K562 (cell line): ENCODE data around the gene FBLN2. TPM values are rescaled to one million over a fixed set of nuclear protein-coding genes. Genes with fewer than 3 reads are reported as not detected.

Source experiments
- ATAC-seq: fragments of 200-7000 bp; cut with Tn5 transposase; 3 replicates; pipeline ENCODE4 v1.9.1; 2020; ENCODE audit warnings: moderate library complexity
- BruUV-seq: library from RNA; stranded (reverse); fragments of 400-500 nt; replicated peaks from 2 replicates; lab custom pipeline; 2021; lab: Mats Ljungman, UMichigan
- CTCF ChIA-PET: fragments of 300-600 bp; formaldehyde crosslinking; extraction: SDS; loops from one replicate; lab custom pipeline; 2021; ENCODE audit warnings: low intra/inter-chr PET ratio; lab: Yijun Ruan, JAX
- POLR2A ChIA-PET: fragments of 300-600, 350-650 bp; sonication (Branson Sonifier 250); formaldehyde crosslinking; extraction: SDS; loops from one replicate; lab custom pipeline; 2021; ENCODE audit warnings: antibody characterized with exemption, inconsistent platforms; lab: Yijun Ruan, JAX
- DNase-seq, 4 experiments: peaks; one replicate each; pipeline versions ENCODE4 v3.0.0 to v3.0.0-alpha.2; 2011 to 2018; ENCODE audit warnings: low spot score in 3 of 4, mixed read lengths in 3 of 4; ENCODE audit errors: extremely low read depth in 1 of 4
- FAIRE-seq: peaks from 2 replicates; lab custom pipeline; 2011; peaks lifted over from hg19 to GRCh38; lab: Jason Lieb, UNC
- H2AFZ ChIP-seq: 2 replicates; pipeline ENCODE4 v1.6.0; 2011; ENCODE audit warnings: low read depth, low read length, control low read depth, inconsistent platforms
- H3K27ac ChIP-seq: fragments of 200-600 bp; 3 replicates; pipeline ENCODE4 v1.8.0; 2011; ENCODE audit warnings: low read depth, mild to moderate bottlenecking, control low read depth, inconsistent platforms, low read length, moderate library complexity, mixed read lengths; ENCODE audit errors: extremely low read depth
- H3K27me3 ChIP-seq, 2 experiments: fragments of 300-600 bp in 1 of 2; 2 replicates in 1 of 2; 3 replicates in 1 of 2; pipeline versions ENCODE4 v1.6.0 to v1.8.0; 2011; ENCODE audit warnings: inconsistent platforms in 2 of 2, low read length in 2 of 2, mild to moderate bottlenecking in 1 of 2, mixed read lengths in 1 of 2, moderate library complexity in 1 of 2; ENCODE audit not compliant: control insufficient read depth in 2 of 2, insufficient read depth in 2 of 2
- H3K36me3 ChIP-seq: fragments of 300-600 bp; 3 replicates; pipeline ENCODE4 v1.8.0; 2011; ENCODE audit warnings: mild to moderate bottlenecking, low read length, inconsistent platforms; ENCODE audit not compliant: control insufficient read depth, insufficient read depth
- H3K4me1 ChIP-seq, 2 experiments: fragments of 200-600 bp in 1 of 2; replicated peaks in 1 of 2; 2 replicates in 1 of 2; 3 replicates in 1 of 2; pipeline versions ENCODE4 v1.5.1 to v1.8.0; 2011; ENCODE audit warnings: inconsistent platforms in 2 of 2, low read length in 2 of 2, mild to moderate bottlenecking in 1 of 2, mixed read lengths in 1 of 2, moderate library complexity in 1 of 2; ENCODE audit not compliant: control insufficient read depth in 2 of 2, insufficient read depth in 2 of 2
- H3K4me2 ChIP-seq: 2 replicates; pipeline ENCODE4 v1.6.1; 2011; ENCODE audit warnings: low read length, control low read depth, inconsistent platforms, mixed read lengths; ENCODE audit not compliant: insufficient read depth
- H3K4me3 ChIP-seq: fragments of 200-600 bp; sonication (generic), shearing (Covaris generic); 2 replicates; pipeline ENCODE4 v1.5.1; 2016; ENCODE audit warnings: control low read depth, inconsistent platforms
- H3K79me2 ChIP-seq: fragments of 200-600 bp; 3 replicates; pipeline ENCODE4 v1.8.0; 2011; ENCODE audit warnings: low read length, inconsistent platforms; ENCODE audit not compliant: control insufficient read depth, insufficient read depth
- H3K9ac ChIP-seq, 2 experiments: 2 replicates each; pipeline versions ENCODE4 v1.6.0 to v1.6.1; 2011; ENCODE audit warnings: low read depth in 2 of 2, low read length in 2 of 2, control low read depth in 1 of 2, inconsistent platforms in 1 of 2, mild to moderate bottlenecking in 1 of 2, mixed read lengths in 1 of 2; ENCODE audit not compliant: insufficient read depth in 1 of 2
- H3K9me1 ChIP-seq: one replicate; pipeline ENCODE4 v1.6.0; 2011; ENCODE audit warnings: inconsistent platforms, mild to moderate bottlenecking, low read length, moderate library complexity; ENCODE audit not compliant: control insufficient read depth, insufficient read depth
- H3K9me3 ChIP-seq: replicated peaks from 2 replicates; pipeline ENCODE4 v1.5.1; 2011; ENCODE audit warnings: low read depth, low read length, inconsistent platforms; ENCODE audit not compliant: control insufficient read depth, insufficient read depth
- H4K20me1 ChIP-seq: replicated peaks from 2 replicates; pipeline ENCODE4 v1.6.1; 2011; ENCODE audit warnings: low read length, inconsistent platforms, mixed read lengths; ENCODE audit not compliant: control insufficient read depth, insufficient read depth
- CEBPG ChIP-seq, 3 experiments: fragments of 200-800 bp in 1 of 3; sonication (Bioruptor generic) in 1 of 3; sonication (generic) in 1 of 3; formaldehyde crosslinking in 1 of 3; IDR thresholded peaks in 2 of 3; conservative IDR thresholded peaks in 1 of 3; 2 replicates each; pipeline versions ENCODE4 v1.6.1 to v1.8.0; 2016 to 2022; ENCODE audit warnings: missing compliant biosample characterization in 2 of 3, missing genetic modification characterization in 2 of 3, mild to moderate bottlenecking in 1 of 3, missing genetic modification reagents in 1 of 3
- EGR1 ChIP-seq: fragments of 450-650 bp; conservative IDR thresholded peaks from 2 replicates; pipeline ENCODE4 v1.6.1; 2017; ENCODE audit warnings: mild to moderate bottlenecking
- FOS ChIP-seq: IDR thresholded peaks from 3 replicates; pipeline ENCODE4 v1.6.1; 2011; ENCODE audit not compliant: insufficient read length; ENCODE audit errors: extremely low read depth
- KAT8 ChIP-seq: fragments of 450-650 bp; IDR thresholded peaks from 2 replicates; pipeline ENCODE4 v1.6.1; 2016; ENCODE audit warnings: low read depth, mild to moderate bottlenecking
- NFE2L1 ChIP-seq: fragments of 450-650 bp; IDR thresholded peaks from 2 replicates; pipeline ENCODE4 v1.6.1; 2016; ENCODE audit warnings: missing genetic modification characterization, low read depth, mild to moderate bottlenecking, missing compliant biosample characterization, moderate library complexity, borderline replicate concordance
- SFPQ ChIP-seq: fragments of 200-400 bp; formaldehyde crosslinking; IDR thresholded peaks from 2 replicates; pipeline ENCODE4 v1.6.1; 2017; ENCODE audit warnings: mild to moderate bottlenecking, low read depth, low read length, moderate library complexity
- ZEB2 ChIP-seq: fragments of 450-650 bp; IDR thresholded peaks from 2 replicates; pipeline ENCODE4 v1.6.1; 2016
- ZFP1 ChIP-seq: fragments of 450-650 bp; formaldehyde crosslinking; IDR thresholded peaks from 2 replicates; pipeline ENCODE4 v1.4.0; 2020; ENCODE audit warnings: mild to moderate bottlenecking, mixed read lengths
- WGBS: fragments of 100-300 bp; shearing (Covaris generic); methylation state at CpG from one replicate; pipeline ENCODE4 v1.1.6; 2016; ENCODE audit warnings: low coverage, mixed read lengths; ENCODE audit not compliant: insufficient coverage; ENCODE audit errors: missing lambda C conversion rate; 5-methylcytosine and 5-hydroxymethylcytosine counted together
- in situ Hi-C: fragments of 300-500 bp; cut with MboI; formaldehyde crosslinking; loops from 4 replicates; pipeline ENCODE4 v1.15.0; 2018; ENCODE audit warnings: inconsistent platforms, mixed read lengths
- intact Hi-C: fragments of 100-400 bp; cut with micrococcal nuclease; formaldehyde crosslinking; loops from 2 replicates; pipeline ENCODE4 v1.14.2; 2022
- polyA plus RNA-seq, 8 experiments: library from polyadenylated mRNA; depleted of rRNA in 4 of 8; stranded (reverse) in 5 of 8; unstranded in 3 of 8; fragments of >200 nt; fragmentation: Nextera tagmentation in 2 of 8; fragmentation: Illumina TruSeq in 1 of 8; extraction: Ambion mirVana in 2 of 8; extraction: Trizol in 1 of 8; gene quantifications; 2 replicates each; pipeline versions ENCODE4 v1.2.1 to v1.2.3, GENCODE V29; 2011 to 2014; ENCODE audit warnings: inconsistent platforms in 1 of 8, missing spikeins in 1 of 8
- total RNA-seq, 7 experiments: library from RNA; depleted of rRNA in 6 of 7; stranded (reverse); fragments of >200 nt in 6 of 7; fragmentation: Illumina TruSeq in 2 of 7; extraction: Trizol in 2 of 7; gene quantifications; 2 replicates each; pipeline versions ENCODE4 v1.2.1 to v1.2.3, GENCODE V29; 2011 to 2021; ENCODE audit warnings: low replicate concordance in 1 of 7

Gene FBLN2
- total and polyA plus RNA-seq, 9 of the 15 experiments (the other 6 are each of a cell fraction or from before 2014, with no cell fraction given), result 0.03 to 0.10 (median 0.04) TPM; not detected in 6

- TF ChIP-seq FOS (no peak), ZFP1 (CRISPR knock-in tag) (no peak), ZEB2 (no peak), NFE2L1 (tag) (no peak), CEBPG (CRISPR knock-in tag; IDR thresholded peaks at IDR 0.05) (no peak), CEBPG (tag; conservative IDR thresholded peaks at IDR 0.05 in 1 of 2, IDR thresholded peaks at IDR 0.05 in 1 of 2) (no peak)
Measured at GRCh38 chr3:13590841-13591520, 42.1 kb downstream of the FBLN2 start (continued).

DNA sequence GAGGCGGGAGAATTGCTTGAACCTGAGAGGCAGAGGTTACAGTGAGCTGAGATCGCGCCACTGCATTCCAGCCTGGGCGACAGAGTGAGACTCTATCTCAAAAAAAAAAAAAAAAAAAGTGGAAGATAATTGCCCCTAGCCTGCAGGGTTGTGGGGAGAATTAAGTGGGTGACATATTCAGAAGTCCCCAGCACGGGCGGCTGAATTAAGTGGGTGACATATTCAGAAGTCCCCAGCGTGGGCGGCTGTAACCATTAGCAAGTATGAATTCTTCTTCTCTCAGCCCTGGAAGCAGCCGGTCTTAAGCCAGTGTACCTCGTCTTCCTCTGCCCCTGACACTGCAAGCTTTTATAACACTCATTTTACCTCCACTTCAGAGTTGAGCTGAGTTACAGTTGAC is 44.7 kb downstream of the FBLN2 start:
- Histone ChIP-seq H3K9me3 (no peaks in the 10 kb centered on the region), H4K20me1 (peaks cover 9% of the 10 kb centered on the region), H3K9ac (no peak overlapping the region), H3K4me1 (no peaks in the 10 kb centered on the region), H3K4me2 (no peak overlapping the region), H3K4me3 (no peak overlapping the region), H3K27ac (no peak overlapping the region), H3K36me3 (no peaks in the 10 kb centered on the region), H3K79me2 (no peaks in the 10 kb centered on the region)
- 8% methylated on average over 7 of the region's 10 CpGs for WGBS
- in situ Hi-C loops (no loop called here), intact Hi-C loops (no loop called here)
- BruUV-seq, result no TSS peak
- no peak for ATAC-seq
- TF ChIP-seq KAT8 (no peak), SFPQ (no peak), EGR1 (peak; percentile 50; the same call in 1 of the 2 replicates)
- TF ChIP-seq, all 486 proteins: peak for 1
- DNase-seq, result no peak
- H2AFZ ChIP-seq, result no peak overlapping the region
- ChIA-PET CTCF (no interaction called here), POLR2A (interaction anchor here (1.4 kb wide), 1 partner anchor 10 kb away, joined by 5 read pairs; no protein-coding TSS in a partner anchor)
- H3K9me1 ChIP-seq, result no peaks in the 10 kb centered on the region
- no peak for FAIRE-seq
- H3K27me3 ChIP-seq, result peaks cover 24 to 38% of the 10 kb centered on the region in 2 experiments
